H1 (cell line): ENCODE data around the gene CHI3L2. TPM values are rescaled to one million over a fixed set of nuclear protein-coding genes. Genes with fewer than 3 reads are reported as not detected.

Source experiments
- CTCF ChIA-PET: fragments of 300-600 bp; sonication (Branson Sonifier 250); formaldehyde crosslinking; loops from one replicate; lab custom pipeline; 2021; ENCODE audit not compliant: partially characterized antibody; lab: Charles Lee
- POLR2A ChIA-PET: fragments of 300-600 bp; sonication (Branson Sonifier 250); formaldehyde crosslinking; loops from one replicate; lab custom pipeline; 2021; ENCODE audit warnings: inconsistent platforms; ENCODE audit not compliant: partially characterized antibody; lab: Charles Lee
- DNase-seq, 2 experiments: peaks; one replicate each; pipeline versions ENCODE4 v3.0.0 to v3.0.0-alpha.2; 2010 to 2022; ENCODE audit warnings: low spot score in 2 of 2, low read depth in 1 of 2, mixed read lengths in 1 of 2
- FAIRE-seq: peaks from 2 replicates; lab custom pipeline; 2011; peaks lifted over from hg19 to GRCh38; lab: Jason Lieb, UNC
- H2AFZ ChIP-seq: 2 replicates; pipeline ENCODE4 v1.8.1; 2012; ENCODE audit warnings: low read length, inconsistent platforms
- H2AK5ac ChIP-seq: 2 replicates; pipeline ENCODE4 v1.6.1; 2013; ENCODE audit warnings: low read depth, low read length
- H2BK120ac ChIP-seq: replicated peaks from 2 replicates; pipeline ENCODE3; 2013; ENCODE audit warnings: low read depth, low read length, inconsistent platforms
- H2BK12ac ChIP-seq: 2 replicates; pipeline ENCODE4 v1.6.1; 2013; ENCODE audit warnings: low read depth, low read length
- H2BK15ac ChIP-seq: 2 replicates; pipeline ENCODE4 v1.6.1; 2013; ENCODE audit warnings: low read length
- H2BK20ac ChIP-seq: 2 replicates; pipeline ENCODE4 v1.6.1; 2013; ENCODE audit warnings: low read length
- H2BK5ac ChIP-seq: 2 replicates; pipeline ENCODE4 v1.6.1; 2013; ENCODE audit warnings: low read depth, low read length
- H3K14ac ChIP-seq: 2 replicates; pipeline ENCODE4 v1.6.1; 2013; ENCODE audit warnings: inconsistent platforms; ENCODE audit not compliant: insufficient read length
- H3K18ac ChIP-seq: 2 replicates; pipeline ENCODE4 v1.6.1; 2013; ENCODE audit warnings: low read length; ENCODE audit errors: extremely low read depth
- H3K23ac ChIP-seq: 2 replicates; pipeline ENCODE4 v1.6.1; 2013; ENCODE audit warnings: inconsistent platforms; ENCODE audit not compliant: insufficient read length
- H3K23me2 ChIP-seq: 2 replicates; pipeline ENCODE4 v1.6.1; 2013; ENCODE audit warnings: low read depth, low read length
- H3K27ac ChIP-seq: 2 replicates; pipeline ENCODE4 v1.6.1; 2011; ENCODE audit warnings: low read depth, low read length, inconsistent platforms
- H3K27me3 ChIP-seq, 4 experiments: replicated peaks in 1 of 4; 1 replicate in 1 of 4; 2 replicates in 3 of 4; pipeline versions ENCODE4 v1.6.1 to v1.8.1; 2011 to 2013; ENCODE audit warnings: low read length in 3 of 4, mild to moderate bottlenecking in 3 of 4, inconsistent platforms in 2 of 4, mixed read lengths in 2 of 4, moderate library complexity in 1 of 4; ENCODE audit not compliant: control insufficient read depth in 3 of 4, insufficient read depth in 3 of 4; ENCODE audit errors: extremely low read depth in 1 of 4
- H3K36me3 ChIP-seq, 4 experiments: 2 replicates each; pipeline versions ENCODE4 v1.6.1 to v1.8.1; 2011 to 2013; ENCODE audit warnings: mild to moderate bottlenecking in 4 of 4, low read length in 3 of 4, moderate library complexity in 2 of 4, control low read depth in 1 of 4, inconsistent platforms in 1 of 4; ENCODE audit not compliant: insufficient read depth in 4 of 4, control insufficient read depth in 2 of 4
- H3K4ac ChIP-seq: replicated peaks from 2 replicates; pipeline ENCODE3; 2013; ENCODE audit warnings: low read length, low read depth, mixed read lengths, inconsistent platforms; ENCODE audit not compliant: insufficient read length
- H3K4me1 ChIP-seq, 4 experiments: replicated peaks in 1 of 4; 1 replicate in 1 of 4; 2 replicates in 3 of 4; pipeline versions ENCODE4 v1.6.1 to v1.8.1; 2011 to 2013; ENCODE audit warnings: low read length in 3 of 4, inconsistent platforms in 2 of 4, mixed read lengths in 1 of 4; ENCODE audit not compliant: insufficient read depth in 4 of 4, control insufficient read depth in 3 of 4
- H3K4me2 ChIP-seq, 2 experiments: 2 replicates each; pipeline versions ENCODE4 v1.6.1 to v1.8.1; 2011 to 2013; ENCODE audit warnings: low read depth in 2 of 2, low read length in 2 of 2, control low read depth in 1 of 2, inconsistent platforms in 1 of 2, mild to moderate bottlenecking in 1 of 2; ENCODE audit not compliant: insufficient read depth in 1 of 2
- H3K4me3 ChIP-seq, 4 experiments: fragments of 200-600, 300-600 bp in 1 of 4; sonication (generic), shearing (Covaris generic), sonication (Bioruptor Twin) in 1 of 4; 2 replicates each; pipeline versions ENCODE4 v1.5.1 to v1.8.1; 2011 to 2016; ENCODE audit warnings: low read length in 4 of 4, low read depth in 3 of 4, control low read depth in 2 of 4, inconsistent platforms in 2 of 4, mild to moderate bottlenecking in 2 of 4, mixed read lengths in 1 of 4, moderate library complexity in 1 of 4; ENCODE audit not compliant: insufficient read depth in 2 of 4; ENCODE audit errors: extremely low read depth in 1 of 4
- H3K56ac ChIP-seq: replicated peaks from 2 replicates; pipeline ENCODE3; 2013; ENCODE audit warnings: low read depth, mild to moderate bottlenecking, mixed read lengths, low read length, inconsistent platforms; ENCODE audit not compliant: insufficient read length
- H3K79me1 ChIP-seq: 2 replicates; pipeline ENCODE4 v1.6.1; 2013; ENCODE audit warnings: low read depth, low read length, control low read depth
- H3K79me2 ChIP-seq, 2 experiments: 2 replicates each; pipeline versions ENCODE4 v1.6.1 to v1.8.1; 2012 to 2013; ENCODE audit warnings: low read length in 2 of 2, mild to moderate bottlenecking in 2 of 2, inconsistent platforms in 1 of 2; ENCODE audit not compliant: insufficient read depth in 2 of 2, control insufficient read depth in 1 of 2
- H3K9ac ChIP-seq, 4 experiments: replicated peaks in 1 of 4; 1 replicate in 1 of 4; 2 replicates in 3 of 4; pipeline versions ENCODE4 v1.6.1 to v1.8.1; 2011 to 2013; ENCODE audit warnings: low read depth in 3 of 4, low read length in 3 of 4, control low read depth in 2 of 4, mild to moderate bottlenecking in 2 of 4, moderate library complexity in 2 of 4, inconsistent platforms in 1 of 4; ENCODE audit errors: extremely low read depth in 1 of 4
- H3K9me3 ChIP-seq, 2 experiments: 2 replicates each; pipeline versions ENCODE4 v1.6.1 to v1.8.1; 2012 to 2013; ENCODE audit warnings: mild to moderate bottlenecking in 2 of 2, moderate library complexity in 2 of 2, control low read depth in 1 of 2, inconsistent platforms in 1 of 2, low read depth in 1 of 2, low read length in 1 of 2, mixed read lengths in 1 of 2; ENCODE audit not compliant: insufficient read depth in 2 of 2
- H4K20me1 ChIP-seq, 2 experiments: replicated peaks in 1 of 2; 2 replicates each; pipeline versions ENCODE3 to v1.8.1; 2011 to 2013; ENCODE audit warnings: inconsistent platforms in 2 of 2, low read length in 2 of 2, mild to moderate bottlenecking in 1 of 2; ENCODE audit not compliant: insufficient read depth in 2 of 2, control insufficient read depth in 1 of 2
- H4K5ac ChIP-seq: 2 replicates; pipeline ENCODE4 v1.6.1; 2013; ENCODE audit warnings: low read length, low read depth, mixed read lengths, inconsistent platforms; ENCODE audit not compliant: insufficient read length
- H4K8ac ChIP-seq: 2 replicates; pipeline ENCODE4 v1.8.0; 2013; ENCODE audit warnings: mild to moderate bottlenecking, moderate library complexity, low read length, inconsistent platforms; ENCODE audit not compliant: insufficient read depth; ENCODE audit errors: extremely low read depth
- H4K91ac ChIP-seq: replicated peaks from 2 replicates; pipeline ENCODE3; 2013; ENCODE audit warnings: low read length, mixed read lengths, inconsistent platforms; ENCODE audit not compliant: insufficient read length
- CEBPB ChIP-seq: IDR thresholded peaks from 2 replicates; pipeline ENCODE4 v1.6.1; 2012; ENCODE audit warnings: low read depth, low read length
- CREB1 ChIP-seq: IDR thresholded peaks from 2 replicates; pipeline ENCODE4 v1.6.1; 2012; ENCODE audit warnings: inconsistent platforms
- HDAC6 ChIP-seq: IDR thresholded peaks from one replicate; pipeline ENCODE4 v1.7.1; 2012; ENCODE audit warnings: low read depth, mild to moderate bottlenecking, inconsistent platforms, low read length, moderate library complexity
- JUND ChIP-seq: IDR thresholded peaks from 2 replicates; pipeline ENCODE4 v1.6.1; 2011; ENCODE audit warnings: mild to moderate bottlenecking, improper control_type of control experiment, low read length
- MAFK ChIP-seq: IDR thresholded peaks from 2 replicates; pipeline ENCODE4 v1.6.1; 2012; ENCODE audit warnings: low read depth, mild to moderate bottlenecking, improper control_type of control experiment, low read length
- POU5F1 ChIP-seq: IDR thresholded peaks from 2 replicates; pipeline ENCODE4 v1.6.1; 2011; ENCODE audit warnings: low read depth, mild to moderate bottlenecking, low read length, moderate library complexity
- TBP ChIP-seq: IDR thresholded peaks from 2 replicates; pipeline ENCODE4 v1.6.1; 2011; ENCODE audit warnings: low read depth, low read length, improper control_type of control experiment
- TEAD4 ChIP-seq: IDR thresholded peaks from 2 replicates; pipeline ENCODE4 v1.6.1; 2012; ENCODE audit warnings: low read depth, low read length, inconsistent platforms, mixed read lengths
- YY1 ChIP-seq: IDR thresholded peaks from 2 replicates; pipeline ENCODE4 v1.6.1; 2011; ENCODE audit warnings: low read depth, mild to moderate bottlenecking, low read length
- WGBS, 2 experiments: shearing (Covaris generic) in 1 of 2; methylation state at CpG; one replicate each; pipeline versions ENCODE4 v1.1.6 to v1.1.7; 2013 to 2015; ENCODE audit warnings: low lambda C conversion rate in 2 of 2, mixed read lengths in 2 of 2, inconsistent platforms in 1 of 2, low coverage in 1 of 2, missing lambda C conversion rate in 1 of 2; ENCODE audit not compliant: insufficient replicate concordance in 2 of 2, insufficient coverage in 1 of 2, insufficient read length in 1 of 2; ENCODE audit errors: extremely low coverage in 1 of 2, missing lambda C conversion rate in 1 of 2; 5-methylcytosine and 5-hydroxymethylcytosine counted together
- polyA plus RNA-seq, 7 experiments: library from polyadenylated mRNA; depleted of rRNA in 3 of 7; stranded (reverse) in 5 of 7; unstranded in 2 of 7; fragments of >200 nt in 5 of 7; fragments of 200-250 nt in 2 of 7; gene quantifications; 1 replicate in 5 of 7; 2 replicates in 1 of 7; 4 replicates in 1 of 7; pipeline versions ENCODE4 v1.2.1 to v1.2.3, GENCODE V29; 2011 to 2013; ENCODE audit warnings: missing spikeins in 2 of 7, mixed read lengths in 2 of 7
- total RNA-seq: library from RNA; stranded (reverse); fragmentation: NEBNext Ultra II Directional; extraction: Animal tissue kit (Norgen Biotek cat#: 25700); gene quantifications from 2 replicates; pipeline ENCODE4 v1.2.1, GENCODE V29; 2021
- TF ChIP-seq, protein P1 (sequence below): IDR thresholded peaks from 2 replicates; pipeline ENCODE4 v1.6.1; 2012; ENCODE audit warnings: low read length, inconsistent platforms

The CHI3L2 gene
- total and polyA plus RNA-seq, 2 of the 8 experiments (the other 6 are each of a cell fraction or from before 2014, with no cell fraction given) = not detected

DNA sequence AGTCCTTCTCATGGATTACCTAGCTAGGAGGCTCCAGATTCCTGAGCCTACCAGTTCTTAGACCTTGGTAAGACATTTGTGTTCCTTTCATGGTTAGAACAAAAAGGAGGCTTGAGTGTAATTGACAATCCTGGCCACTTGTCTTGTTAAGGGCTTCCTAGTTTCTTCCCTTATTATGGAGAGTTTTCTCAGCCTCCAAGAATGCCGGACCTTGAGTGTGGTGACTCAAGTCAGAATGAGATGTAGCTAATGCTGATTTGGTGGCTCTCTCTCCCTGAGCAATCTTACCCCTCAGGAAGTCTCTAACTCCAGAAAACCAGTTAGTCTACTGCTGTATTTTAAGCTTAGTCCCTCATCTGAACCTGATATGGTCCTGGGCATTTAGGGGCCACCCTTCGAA is 14.3 kb downstream of the CHI3L2 start:
- Histone ChIP-seq H2AK5ac (no peak overlapping the region), H3K36me3 (no peaks in the 10 kb centered on the region), H2BK120ac (no peak overlapping the region), H4K20me1 (no peaks in the 10 kb centered on the region), H3K4me1 (peaks cover 0 to 2% (median 0%) of the 10 kb centered on the region in 4 experiments; a peak in 2 of 7 replicates), H3K4ac (no peak overlapping the region), H4K8ac (no peak overlapping the region), H2BK15ac (no peak overlapping the region), H3K79me1 (no peaks in the 10 kb centered on the region), H3K79me2 (no peaks in the 10 kb centered on the region), H2BK12ac (no peak overlapping the region), H3K27me3 (no peaks in the 10 kb centered on the region; a peak in 1 of 7 replicates), H2BK20ac (no peak overlapping the region), H3K18ac (no peak overlapping the region), H3K9me3 (no peaks in the 10 kb centered on the region), H3K4me2 (no peak overlapping the region), H3K4me3 (no peak overlapping the region), H4K91ac (no peak overlapping the region), H3K23me2 (no peaks in the 10 kb centered on the region; the same call in 1 of the 2 replicates), H3K14ac (no peak overlapping the region), H3K23ac (no peak overlapping the region), H2AFZ (no peak overlapping the region), H3K27ac (no peak overlapping the region), H4K5ac (no peak overlapping the region), H2BK5ac (no peak overlapping the region), H3K56ac (no peak overlapping the region), H3K9ac (no peak overlapping the region)
- 86% methylated on average over 2 of the region's 2 CpGs; no CpG with 5 or more reads in 1 of the 2 experiments for WGBS, 2 experiments
- ChIA-PET POLR2A (no interaction called here), CTCF (interaction anchor here (0.8 to 1.4 kb wide), 6 partner anchors 9 to 91 kb away, joined by 3 to 4 read pairs (median 3); no protein-coding TSS in a partner anchor)
- TF ChIP-seq CREB1 = no peak
- no peak for TF ChIP-seq CEBPB
- TF ChIP-seq, protein P1, sequence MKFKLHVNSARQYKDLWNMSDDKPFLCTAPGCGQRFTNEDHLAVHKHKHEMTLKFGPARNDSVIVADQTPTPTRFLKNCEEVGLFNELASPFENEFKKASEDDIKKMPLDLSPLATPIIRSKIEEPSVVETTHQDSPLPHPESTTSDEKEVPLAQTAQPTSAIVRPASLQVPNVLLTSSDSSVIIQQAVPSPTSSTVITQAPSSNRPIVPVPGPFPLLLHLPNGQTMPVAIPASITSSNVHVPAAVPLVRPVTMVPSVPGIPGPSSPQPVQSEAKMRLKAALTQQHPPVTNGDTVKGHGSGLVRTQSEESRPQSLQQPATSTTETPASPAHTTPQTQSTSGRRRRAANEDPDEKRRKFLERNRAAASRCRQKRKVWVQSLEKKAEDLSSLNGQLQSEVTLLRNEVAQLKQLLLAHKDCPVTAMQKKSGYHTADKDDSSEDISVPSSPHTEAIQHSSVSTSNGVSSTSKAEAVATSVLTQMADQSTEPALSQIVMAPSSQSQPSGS = no peak
- no peak for TF ChIP-seq TEAD4
- TF ChIP-seq JUND = no peak
- no peak for TF ChIP-seq POU5F1
- no peak for TF ChIP-seq TBP
- TF ChIP-seq MAFK = no peak
- no peak for TF ChIP-seq YY1
- no peak for TF ChIP-seq HDAC6
- DNase-seq (peak in 1 of 2 experiments; percentile 17), FAIRE-seq (no peak)
